Stimulated activated CD4-positive, alpha-beta T cell treated with anti-CD3 and anti-CD28 coated beads, TNF-alpha, amount 100 ng/mL, for 48 hours (primary cell): Measurements from ENCODE around the gene CORIN.
"Not testable (repeated sequence)": the region's sequence is repeated elsewhere in the genome, so short reads cannot be mapped to it uniquely, and the experiment has no call there.

ENCODE experiments used
- DNase-seq, 3 donors: peaks; one replicate each; pipeline ENCODE4 v3.0.0-alpha.2; 2020; ENCODE audit warnings: low read depth in 3 of 3

CORIN gene

GRCh38 chr4:47774079-47774478 is 63.8 kb downstream of the CORIN start:
- DNase-seq, result no peak

- DNase-seq, result no peak
Observed at GRCh38 chr4:47771020-47771419, 66.8 kb downstream of the CORIN start.

DNA sequence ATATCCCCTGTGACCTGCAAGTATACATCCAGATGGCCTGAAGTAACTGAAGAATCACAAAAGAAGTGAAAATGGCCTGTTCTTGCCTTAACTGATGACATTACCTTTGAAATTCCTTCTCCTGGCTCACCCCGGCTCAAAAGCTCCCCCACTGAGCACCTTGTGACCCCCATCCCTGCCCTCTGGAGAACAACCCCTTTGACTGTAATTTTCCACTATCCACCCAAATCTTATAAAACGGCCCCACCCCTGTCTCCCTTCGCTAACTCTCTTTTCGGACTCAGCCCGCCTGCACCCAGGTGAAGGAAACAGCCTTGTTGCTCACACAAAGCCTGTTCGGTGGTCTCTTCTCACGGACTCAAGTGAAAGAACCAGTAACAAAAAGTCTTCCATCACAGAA is 69.9 kb downstream of the CORIN start:
- not testable (repeated sequence) for DNase-seq

- DNase-seq, result no peak
Observed at GRCh38 chr4:47763279-47763678, 74.6 kb downstream of the CORIN start.

GRCh38 chr4:47762376-47763266 is 75.2 kb downstream of the CORIN start:
- no peak for DNase-seq

DNA sequence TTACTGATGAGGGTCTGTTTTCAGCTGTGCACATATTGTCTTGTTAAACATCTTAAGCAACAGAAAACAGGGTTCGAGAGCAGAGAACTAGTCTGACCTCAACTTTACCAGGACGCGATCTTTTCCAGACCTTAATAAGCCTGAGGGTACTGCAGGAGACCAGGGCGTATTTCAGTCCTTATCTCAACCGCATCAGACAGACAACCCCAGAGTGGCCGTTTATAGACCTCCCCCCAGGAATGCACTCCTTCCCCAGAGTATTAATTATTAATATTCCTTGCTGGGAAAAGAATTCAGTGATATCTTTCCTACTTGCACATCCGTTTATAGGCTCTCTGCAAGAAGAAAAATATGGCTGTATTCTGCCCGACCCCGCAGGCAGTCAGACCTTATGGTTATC is 84.6 kb downstream of the CORIN start:
- not testable (repeated sequence) for DNase-seq

GRCh38 chr4:47752214-47752613 is 85.7 kb downstream of the CORIN start:
- DNase-seq, result no peak

DNA sequence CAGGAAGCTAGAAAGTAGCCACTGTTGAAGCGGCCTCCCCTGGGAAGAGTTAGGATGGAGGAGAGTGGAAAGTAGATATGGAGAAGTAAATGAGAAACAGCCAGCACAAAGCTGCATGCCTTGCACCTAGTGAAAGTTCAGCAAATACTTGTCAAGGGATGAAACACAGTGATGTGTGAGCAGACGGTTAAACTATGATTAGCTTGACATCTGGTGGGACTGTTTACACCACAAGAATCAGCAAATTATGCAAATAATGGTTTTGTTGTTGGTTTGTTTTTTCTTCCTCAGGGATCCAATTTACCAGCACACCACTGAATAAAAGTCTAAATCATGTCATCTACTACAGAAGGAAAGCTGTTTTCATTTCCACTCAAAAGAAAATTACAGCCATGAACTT is 87.1 kb downstream of the CORIN start:
- DNase-seq, result no peak

DNA sequence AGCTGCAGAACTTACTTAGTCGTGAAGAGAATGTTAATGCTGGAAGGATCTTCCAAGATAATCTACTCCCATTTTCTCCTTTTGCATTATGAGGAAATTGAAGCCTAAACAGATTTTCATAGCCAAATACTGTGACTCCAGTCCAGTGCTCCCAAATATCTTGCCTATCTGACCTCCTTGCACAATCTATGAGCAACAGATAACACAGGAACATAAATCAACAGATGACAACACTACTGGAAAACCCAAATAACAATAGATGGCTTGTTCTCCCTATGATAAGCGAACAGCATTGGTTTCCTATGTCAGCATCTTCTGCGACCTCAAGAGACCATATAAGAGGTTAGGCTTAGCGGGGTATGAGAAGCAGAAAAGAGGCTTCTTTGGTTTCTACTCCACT is 88.0 kb downstream of the CORIN start:
- DNase-seq, result no peak

DNA sequence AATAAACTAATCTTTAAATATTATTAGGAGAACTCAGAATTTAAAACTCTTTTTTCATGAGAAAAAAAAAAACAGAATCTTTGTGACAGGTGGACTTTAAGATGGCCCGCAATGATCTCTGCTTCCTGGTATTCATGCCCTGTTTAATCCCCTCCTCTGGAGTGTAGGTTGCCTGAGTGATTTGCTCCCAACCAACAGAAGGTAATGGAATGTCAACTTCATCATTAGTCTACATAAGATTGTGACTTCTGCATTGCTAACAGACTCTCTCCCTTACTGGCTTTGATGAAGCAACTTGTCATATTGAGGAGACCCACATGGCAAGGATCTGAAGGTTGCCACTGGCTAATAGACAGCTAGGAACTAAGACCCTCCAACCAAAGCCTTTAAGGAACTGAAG is 88.8 kb downstream of the CORIN start:
- DNase-seq, result no peak

GRCh38 chr4:47747846-47748494 is 89.9 kb downstream of the CORIN start:
- no peak for DNase-seq

DNA sequence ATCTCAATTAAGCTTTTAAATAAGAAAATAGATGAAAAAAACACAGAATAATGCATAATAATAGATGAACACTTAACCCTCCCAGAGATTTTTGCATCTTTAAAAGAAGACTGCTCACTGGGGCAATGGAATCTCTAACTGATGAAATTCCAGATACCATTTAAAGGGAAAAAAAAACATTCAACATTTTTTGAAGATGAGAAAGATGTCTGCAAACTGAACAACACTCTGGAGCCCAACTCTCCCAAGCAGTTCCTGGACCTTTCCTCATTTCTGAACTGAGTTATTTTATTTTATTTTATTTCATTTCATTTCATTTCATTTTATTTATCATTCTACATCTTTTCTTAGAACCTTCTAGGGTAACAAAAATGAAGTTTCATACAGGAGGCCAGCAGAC is 90.7 kb downstream of the CORIN start:
- no peak for DNase-seq

GRCh38 chr4:47746122-47746521 is 91.7 kb downstream of the CORIN start:
- DNase-seq, result no peak

- no peak for DNase-seq
Observed at GRCh38 chr4:47744843-47745382, 93.0 kb downstream of the CORIN start.

DNA sequence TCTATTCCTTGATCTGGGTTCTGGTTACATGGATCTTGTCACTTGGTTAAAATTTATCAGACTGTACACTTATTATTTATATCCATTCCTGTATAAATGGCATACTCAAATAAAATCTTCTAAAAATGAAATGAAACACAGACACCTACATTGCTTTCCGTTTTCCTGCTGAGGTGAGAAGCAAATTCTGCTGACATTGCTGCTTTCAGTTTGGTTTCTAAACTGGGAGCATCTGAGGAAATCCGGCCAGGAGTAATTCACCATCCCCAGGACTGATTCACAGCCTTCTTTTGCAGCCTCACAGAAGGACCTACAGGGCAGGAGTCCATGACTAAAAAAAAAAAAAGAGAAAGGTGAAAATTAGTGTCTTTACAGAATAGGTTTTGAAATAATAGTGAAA is 93.6 kb downstream of the CORIN start:
- DNase-seq, result no peak

- DNase-seq, result no peak
Observed at GRCh38 chr4:47741200-47741599, 96.7 kb downstream of the CORIN start.

- no peak for DNase-seq
Observed at GRCh38 chr4:47737326-47737725, 100.5 kb downstream of the CORIN start.

- DNase-seq, result no peak
Observed at GRCh38 chr4:47736555-47736954, 101.3 kb downstream of the CORIN start.

GRCh38 chr4:47736146-47736545 is 101.7 kb downstream of the CORIN start:
- no peak for DNase-seq

DNA sequence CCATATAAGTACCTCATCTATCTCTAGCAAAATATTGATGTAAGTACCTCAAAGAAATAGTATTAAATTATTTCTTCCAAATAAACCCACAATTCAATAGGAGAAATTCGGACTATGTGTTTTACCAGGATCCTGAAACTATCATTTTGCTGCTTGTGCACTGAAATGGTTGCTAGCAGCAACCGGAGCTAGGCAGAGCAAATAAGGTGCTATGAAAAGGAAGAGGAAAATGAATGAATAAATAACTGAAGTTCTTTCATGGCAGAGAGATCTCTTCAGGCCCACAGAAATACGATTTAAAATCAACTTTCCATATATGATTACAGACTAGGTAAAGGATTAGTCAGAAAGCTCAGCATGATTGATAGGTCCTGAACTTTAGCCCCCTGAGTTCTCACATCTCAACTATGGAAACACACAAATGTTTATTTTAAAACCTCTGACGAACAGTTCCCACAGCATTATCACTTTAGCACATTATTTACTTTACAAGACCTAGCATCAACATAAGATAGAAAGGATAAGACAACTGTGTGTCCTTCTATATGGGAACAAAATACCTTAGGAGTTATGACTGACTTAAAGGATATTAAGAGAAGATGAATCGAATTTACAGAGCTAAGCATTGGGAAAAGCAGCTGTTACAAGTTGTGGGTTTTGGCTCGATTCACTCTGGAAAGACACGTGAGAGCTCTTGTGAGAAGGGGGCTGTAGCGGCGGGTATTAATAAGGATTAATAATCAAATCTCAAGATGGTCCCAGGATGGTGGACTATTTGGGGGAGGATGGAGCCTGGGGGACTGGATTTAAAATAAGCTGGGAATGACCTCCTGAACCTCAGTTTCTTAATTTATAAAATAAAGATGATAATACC is 104.3 kb downstream of the CORIN start:
- no peak for DNase-seq

GRCh38 chr4:47731182-47731581 is 106.7 kb downstream of the CORIN start:
- DNase-seq, result no peak

- no peak for DNase-seq
Observed at GRCh38 chr4:47729131-47729680, 108.7 kb downstream of the CORIN start.
